K562 (cell line): ENCODE data around the gene TPSAB1. TPM values are rescaled to one million over a fixed set of nuclear protein-coding genes. Genes with fewer than 3 reads are reported as not detected.

Source experiments
- ATAC-seq: fragments of 200-7000 bp; cut with Tn5 transposase; 3 replicates; pipeline ENCODE4 v1.9.1; 2020; ENCODE audit warnings: moderate library complexity
- BruUV-seq: library from RNA; stranded (reverse); fragments of 400-500 nt; replicated peaks from 2 replicates; lab custom pipeline; 2021; lab: Mats Ljungman, UMichigan
- CTCF ChIA-PET: fragments of 300-600 bp; formaldehyde crosslinking; extraction: SDS; loops from one replicate; lab custom pipeline; 2021; ENCODE audit warnings: low intra/inter-chr PET ratio; lab: Yijun Ruan, JAX
- POLR2A ChIA-PET: fragments of 300-600, 350-650 bp; sonication (Branson Sonifier 250); formaldehyde crosslinking; extraction: SDS; loops from one replicate; lab custom pipeline; 2021; ENCODE audit warnings: antibody characterized with exemption, inconsistent platforms; lab: Yijun Ruan, JAX
- DNase-seq, 4 experiments: peaks; one replicate each; pipeline versions ENCODE4 v3.0.0 to v3.0.0-alpha.2; 2011 to 2018; ENCODE audit warnings: low spot score in 3 of 4, mixed read lengths in 3 of 4; ENCODE audit errors: extremely low read depth in 1 of 4
- FAIRE-seq: peaks from 2 replicates; lab custom pipeline; 2011; peaks lifted over from hg19 to GRCh38; lab: Jason Lieb, UNC
- H2AFZ ChIP-seq: 2 replicates; pipeline ENCODE4 v1.6.0; 2011; ENCODE audit warnings: low read depth, low read length, control low read depth, inconsistent platforms
- H3K27ac ChIP-seq: fragments of 200-600 bp; 3 replicates; pipeline ENCODE4 v1.8.0; 2011; ENCODE audit warnings: low read depth, mild to moderate bottlenecking, control low read depth, inconsistent platforms, low read length, moderate library complexity, mixed read lengths; ENCODE audit errors: extremely low read depth
- H3K27me3 ChIP-seq, 2 experiments: fragments of 300-600 bp in 1 of 2; 2 replicates in 1 of 2; 3 replicates in 1 of 2; pipeline versions ENCODE4 v1.6.0 to v1.8.0; 2011; ENCODE audit warnings: inconsistent platforms in 2 of 2, low read length in 2 of 2, mild to moderate bottlenecking in 1 of 2, mixed read lengths in 1 of 2, moderate library complexity in 1 of 2; ENCODE audit not compliant: control insufficient read depth in 2 of 2, insufficient read depth in 2 of 2
- H3K36me3 ChIP-seq: fragments of 300-600 bp; 3 replicates; pipeline ENCODE4 v1.8.0; 2011; ENCODE audit warnings: mild to moderate bottlenecking, low read length, inconsistent platforms; ENCODE audit not compliant: control insufficient read depth, insufficient read depth
- H3K4me1 ChIP-seq, 2 experiments: fragments of 200-600 bp in 1 of 2; replicated peaks in 1 of 2; 2 replicates in 1 of 2; 3 replicates in 1 of 2; pipeline versions ENCODE4 v1.5.1 to v1.8.0; 2011; ENCODE audit warnings: inconsistent platforms in 2 of 2, low read length in 2 of 2, mild to moderate bottlenecking in 1 of 2, mixed read lengths in 1 of 2, moderate library complexity in 1 of 2; ENCODE audit not compliant: control insufficient read depth in 2 of 2, insufficient read depth in 2 of 2
- H3K4me2 ChIP-seq: 2 replicates; pipeline ENCODE4 v1.6.1; 2011; ENCODE audit warnings: low read length, control low read depth, inconsistent platforms, mixed read lengths; ENCODE audit not compliant: insufficient read depth
- H3K4me3 ChIP-seq: fragments of 200-600 bp; sonication (generic), shearing (Covaris generic); 2 replicates; pipeline ENCODE4 v1.5.1; 2016; ENCODE audit warnings: control low read depth, inconsistent platforms
- H3K79me2 ChIP-seq: fragments of 200-600 bp; 3 replicates; pipeline ENCODE4 v1.8.0; 2011; ENCODE audit warnings: low read length, inconsistent platforms; ENCODE audit not compliant: control insufficient read depth, insufficient read depth
- H3K9ac ChIP-seq, 2 experiments: 2 replicates each; pipeline versions ENCODE4 v1.6.0 to v1.6.1; 2011; ENCODE audit warnings: low read depth in 2 of 2, low read length in 2 of 2, control low read depth in 1 of 2, inconsistent platforms in 1 of 2, mild to moderate bottlenecking in 1 of 2, mixed read lengths in 1 of 2; ENCODE audit not compliant: insufficient read depth in 1 of 2
- H3K9me1 ChIP-seq: one replicate; pipeline ENCODE4 v1.6.0; 2011; ENCODE audit warnings: inconsistent platforms, mild to moderate bottlenecking, low read length, moderate library complexity; ENCODE audit not compliant: control insufficient read depth, insufficient read depth
- H3K9me3 ChIP-seq: replicated peaks from 2 replicates; pipeline ENCODE4 v1.5.1; 2011; ENCODE audit warnings: low read depth, low read length, inconsistent platforms; ENCODE audit not compliant: control insufficient read depth, insufficient read depth
- H4K20me1 ChIP-seq: replicated peaks from 2 replicates; pipeline ENCODE4 v1.6.1; 2011; ENCODE audit warnings: low read length, inconsistent platforms, mixed read lengths; ENCODE audit not compliant: control insufficient read depth, insufficient read depth
- DEAF1 ChIP-seq: fragments of 450-650 bp; formaldehyde crosslinking; IDR thresholded peaks from 2 replicates; pipeline ENCODE4 v1.4.0; 2020; ENCODE audit warnings: mild to moderate bottlenecking, moderate library complexity
- ETS2 ChIP-seq: IDR thresholded peaks from 2 replicates; pipeline ENCODE4 v1.6.1; 2016; ENCODE audit warnings: borderline replicate concordance, missing genetic modification characterization, mild to moderate bottlenecking, moderate library complexity, missing compliant biosample characterization; ENCODE audit not compliant: poor library complexity, severe bottlenecking
- FIP1L1 ChIP-seq: fragments of 200-400 bp; formaldehyde crosslinking; IDR thresholded peaks from 2 replicates; pipeline ENCODE4 v1.6.1; 2018; ENCODE audit warnings: mild to moderate bottlenecking, low read depth, low read length; ENCODE audit not compliant: poor library complexity, severe bottlenecking
- GTF2F1 ChIP-seq: IDR thresholded peaks from 2 replicates; pipeline ENCODE4 v1.6.1; 2011; ENCODE audit warnings: low read depth, low read length, improper control_type of control experiment
- HNRNPL ChIP-seq: fragments of 200-400 bp; formaldehyde crosslinking; IDR thresholded peaks from 2 replicates; pipeline ENCODE4 v1.6.1; 2017; ENCODE audit warnings: low read depth, mild to moderate bottlenecking, low read length
- TEAD2 ChIP-seq: fragments of 450-650 bp; IDR thresholded peaks from 2 replicates; pipeline ENCODE4 v1.6.1; 2016; ENCODE audit warnings: missing genetic modification characterization, control low read depth, missing compliant biosample characterization
- ZNF347 ChIP-seq: fragments of 450-650 bp; formaldehyde crosslinking; IDR thresholded peaks from 2 replicates; pipeline ENCODE4 v1.4.0; 2020; ENCODE audit warnings: low read depth, mild to moderate bottlenecking, moderate library complexity
- WGBS: fragments of 100-300 bp; shearing (Covaris generic); methylation state at CpG from one replicate; pipeline ENCODE4 v1.1.6; 2016; ENCODE audit warnings: low coverage, mixed read lengths; ENCODE audit not compliant: insufficient coverage; ENCODE audit errors: missing lambda C conversion rate; 5-methylcytosine and 5-hydroxymethylcytosine counted together
- in situ Hi-C: fragments of 300-500 bp; cut with MboI; formaldehyde crosslinking; loops from 4 replicates; pipeline ENCODE4 v1.15.0; 2018; ENCODE audit warnings: inconsistent platforms, mixed read lengths
- intact Hi-C: fragments of 100-400 bp; cut with micrococcal nuclease; formaldehyde crosslinking; loops from 2 replicates; pipeline ENCODE4 v1.14.2; 2022
- polyA plus RNA-seq, 8 experiments: library from polyadenylated mRNA; depleted of rRNA in 4 of 8; stranded (reverse) in 5 of 8; unstranded in 3 of 8; fragments of >200 nt; fragmentation: Nextera tagmentation in 2 of 8; fragmentation: Illumina TruSeq in 1 of 8; extraction: Ambion mirVana in 2 of 8; extraction: Trizol in 1 of 8; gene quantifications; 2 replicates each; pipeline versions ENCODE4 v1.2.1 to v1.2.3, GENCODE V29; 2011 to 2014; ENCODE audit warnings: inconsistent platforms in 1 of 8, missing spikeins in 1 of 8
- total RNA-seq, 7 experiments: library from RNA; depleted of rRNA in 6 of 7; stranded (reverse); fragments of >200 nt in 6 of 7; fragmentation: Illumina TruSeq in 2 of 7; extraction: Trizol in 2 of 7; gene quantifications; 2 replicates each; pipeline versions ENCODE4 v1.2.1 to v1.2.3, GENCODE V29; 2011 to 2021; ENCODE audit warnings: low replicate concordance in 1 of 7
- TF ChIP-seq, protein P1 (sequence below): sonication (generic); formaldehyde crosslinking; IDR thresholded peaks from 2 replicates; pipeline ENCODE4 v1.8.0; 2023; ENCODE audit warnings: mild to moderate bottlenecking, missing genetic modification reagents

TPSAB1 gene
- total and polyA plus RNA-seq, 9 of the 15 experiments (the other 6 are each of a cell fraction or from before 2014, with no cell fraction given): not detected

DNA sequence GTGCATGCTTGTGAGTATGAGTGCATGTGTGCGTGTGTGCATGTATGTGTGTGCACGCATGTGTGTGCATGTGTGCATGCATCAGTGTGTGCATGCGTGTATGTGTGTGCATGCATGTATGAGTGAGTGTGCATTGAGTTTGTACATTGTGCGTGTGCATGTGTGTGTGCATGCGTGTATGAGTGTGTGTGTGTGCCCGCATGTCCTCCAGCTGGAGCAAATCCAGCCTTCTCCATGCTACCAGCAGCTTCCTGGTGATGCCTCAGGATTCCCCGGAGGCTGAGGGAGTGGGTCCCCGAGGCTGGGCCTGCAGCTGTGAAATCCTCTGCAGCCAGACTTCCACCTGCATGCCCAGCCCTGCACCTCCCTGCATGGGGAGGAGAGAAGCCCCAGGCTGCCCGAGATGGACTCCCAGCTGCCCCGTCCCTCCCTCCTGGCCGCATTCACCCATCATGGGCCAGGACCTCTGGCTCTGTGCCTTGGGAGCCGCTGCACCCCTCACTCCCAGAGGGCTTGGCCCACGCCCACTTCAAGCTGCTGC is 24.7 kb downstream of the TPSAB1 start:
- POLR2A ChIA-PET: no interaction called here
- Histone ChIP-seq H3K79me2 (no peaks in the 10 kb centered on the region), H3K27ac (no peak overlapping the region), H3K4me1 (peaks cover 3 to 33% of the 10 kb centered on the region in 2 experiments; a peak in 3 of 5 replicates), H3K36me3 (no peaks in the 10 kb centered on the region), H3K9me1 (peaks cover under 1% of the 10 kb centered on the region), H3K4me3 (no peak overlapping the region), H4K20me1 (no peaks in the 10 kb centered on the region), H3K4me2 (no peak overlapping the region), H3K9ac (no peak overlapping the region), H3K27me3 (peaks cover 13 to 41% of the 10 kb centered on the region in 2 experiments; a peak in 4 of 5 replicates), H3K9me3 (peaks cover 7% of the 10 kb centered on the region; the same call in 1 of the 2 replicates), H2AFZ (no peak overlapping the region)
- ATAC-seq (no peak), DNase-seq (no peak), FAIRE-seq (no peak)
- no TSS peak for BruUV-seq
- WGBS: 17% methylated on average over 11 of the region's 13 CpGs
- TF ChIP-seq HNRNPL: no peak
- TF ChIP-seq, protein P1, sequence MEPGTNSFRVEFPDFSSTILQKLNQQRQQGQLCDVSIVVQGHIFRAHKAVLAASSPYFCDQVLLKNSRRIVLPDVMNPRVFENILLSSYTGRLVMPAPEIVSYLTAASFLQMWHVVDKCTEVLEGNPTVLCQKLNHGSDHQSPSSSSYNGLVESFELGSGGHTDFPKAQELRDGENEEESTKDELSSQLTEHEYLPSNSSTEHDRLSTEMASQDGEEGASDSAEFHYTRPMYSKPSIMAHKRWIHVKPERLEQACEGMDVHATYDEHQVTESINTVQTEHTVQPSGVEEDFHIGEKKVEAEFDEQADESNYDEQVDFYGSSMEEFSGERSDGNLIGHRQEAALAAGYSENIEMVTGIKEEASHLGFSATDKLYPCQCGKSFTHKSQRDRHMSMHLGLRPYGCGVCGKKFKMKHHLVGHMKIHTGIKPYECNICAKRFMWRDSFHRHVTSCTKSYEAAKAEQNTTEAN (CRISPR knock-in tag): peak; percentile 93; the same call in 1 of the 2 replicates
- in situ Hi-C loops: no loop called here
- CTCF ChIA-PET: no interaction called here
- intact Hi-C loops: no loop called here

GRCh38 chr16:1265826-1266225 is 25.3 kb downstream of the TPSAB1 start:
- Histone ChIP-seq H3K9me3 (peaks cover 7% of the 10 kb centered on the region; the same call in 1 of the 2 replicates), H3K9ac (no peak overlapping the region), H3K4me3 (no peak overlapping the region), H3K36me3 (no peaks in the 10 kb centered on the region), H3K79me2 (no peaks in the 10 kb centered on the region), H3K9me1 (no peaks in the 10 kb centered on the region), H3K4me1 (peaks cover 3 to 27% of the 10 kb centered on the region in 2 experiments; a peak in 3 of 5 replicates), H3K4me2 (no peak overlapping the region), H2AFZ (no peak overlapping the region), H3K27me3 (peaks cover 10 to 34% of the 10 kb centered on the region in 2 experiments; a peak in 4 of 5 replicates), H3K27ac (no peak overlapping the region), H4K20me1 (no peaks in the 10 kb centered on the region)
- in situ Hi-C loops: no loop called here
- FAIRE-seq (no peak), ATAC-seq (no peak), DNase-seq (no peak)
- intact Hi-C loops: no loop called here
- ChIA-PET POLR2A (no interaction called here), CTCF (no interaction called here)
- no TSS peak for BruUV-seq
- WGBS: 2% methylated on average over 13 of the region's 19 CpGs
- TF ChIP-seq GTF2F1 (no peak), DEAF1 (no peak), ETS2 (no peak), ZNF347 (no peak), TEAD2 (tag) (no peak), FIP1L1 (no peak)
